Stimulated activated CD8-positive, alpha-beta memory T cell treated with anti-CD3 and anti-CD28 coated beads, Interleukin-12 subunit alpha, Interleukin-12 subunit beta, amount 100 ng/mL, for 24 hours (primary cell): ENCODE data around the gene ATP5PB.

ENCODE experiments used
- DNase-seq: peaks from one replicate; pipeline ENCODE4 v3.0.0-alpha.2; 2020; ENCODE audit errors: extremely low read depth

ATP5PB gene

GRCh38 chr1:111475701-111476100, 26.4 kb downstream of the ATP5PB start:
- no peak for DNase-seq

GRCh38 chr1:111476214-111476613, 26.9 kb downstream of the ATP5PB start:
- DNase-seq = no peak

GRCh38 chr1:111476761-111477309, 27.6 kb downstream of the ATP5PB start:
- no peak for DNase-seq

- no peak for DNase-seq
Observed at GRCh38 chr1:111480674-111481073, 31.4 kb downstream of the ATP5PB start.

- no peak for DNase-seq
Observed at GRCh38 chr1:111481387-111482221, 32.3 kb downstream of the ATP5PB start.

GRCh38 chr1:111483166-111483565, 33.9 kb downstream of the ATP5PB start:
- no peak for DNase-seq

- DNase-seq = no peak
Observed at GRCh38 chr1:111483876-111484275, 34.6 kb downstream of the ATP5PB start.

GRCh38 chr1:111484391-111485026, 35.2 kb downstream of the ATP5PB start:
- no peak for DNase-seq

- DNase-seq = no peak
Observed at GRCh38 chr1:111486431-111486830, 37.2 kb downstream of the ATP5PB start.

GRCh38 chr1:111487133-111487532, 37.9 kb downstream of the ATP5PB start:
- no peak for DNase-seq

GRCh38 chr1:111488669-111489068, 39.4 kb downstream of the ATP5PB start:
- no peak for DNase-seq

GRCh38 chr1:111489604-111490003, 40.3 kb downstream of the ATP5PB start:
- no peak for DNase-seq

- no peak for DNase-seq
Observed at GRCh38 chr1:111490220-111490619, 41.0 kb downstream of the ATP5PB start.

GRCh38 chr1:111491070-111491469, 41.8 kb downstream of the ATP5PB start:
- no peak for DNase-seq

GRCh38 chr1:111496398-111496797, 47.1 kb downstream of the ATP5PB start:
- no peak for DNase-seq

- DNase-seq = no peak
Observed at GRCh38 chr1:111497592-111497991, 48.3 kb downstream of the ATP5PB start.

- no peak for DNase-seq
Observed at GRCh38 chr1:111499026-111499785, 49.9 kb downstream of the ATP5PB start.

GRCh38 chr1:111501645-111502044, 52.4 kb downstream of the ATP5PB start:
- DNase-seq = no peak

GRCh38 chr1:111503585-111504060, 54.4 kb downstream of the ATP5PB start, which contains the start of the genes ADORA3 and TMIGD3:
Gene ADORA3, minus strand, starts transcription at chr1:111503633. Its CDS starts 279 bp downstream, at chr1:111503354.
Gene TMIGD3, minus strand, starts transcription at chr1:111503633. Its CDS starts 279 bp downstream, at chr1:111503354.
- DNase-seq = no peak

- no peak for DNase-seq
Observed at GRCh38 chr1:111504097-111504496, 54.8 kb downstream of the ATP5PB start.

GRCh38 chr1:111505641-111506119, 56.4 kb downstream of the ATP5PB start:
- DNase-seq = no peak

- no peak for DNase-seq
Observed at GRCh38 chr1:111506561-111506960, 57.3 kb downstream of the ATP5PB start.
